ENCODE measurements around the gene KIF22.

GRCh38 chr16:29808219-29808900 is 17.8 kb downstream of the KIF22 start:
- TF ChIP-seq POLR2A (IDR thresholded peaks at IDR 0.05; ENCODE audit: low read length) (no peak), GATA1 (IDR thresholded peaks at IDR 0.05; ENCODE audit: low read depth, low read length) (no peak)
